ENCODE measurements around the gene CPNE8. TPM values are rescaled to one million over a fixed set of nuclear protein-coding genes. Genes with fewer than 3 reads are reported as not detected.

The CPNE8 gene
- total RNA-seq, 1 donor from 2014 or later: 1.7 TPM

GRCh38 chr12:38771871-38772270 lies 133.5 kb downstream of the CPNE8 start:
- TF ChIP-seq CTCF (IDR thresholded peaks at IDR 0.05; ENCODE audit: unreplicated experiment): no peak
- no peak overlapping the region for H3K4me3 Mint-ChIP-seq (ENCODE audit: low read depth)
- no peaks in the 10 kb centered on the region for H3K4me1 Mint-ChIP-seq (ENCODE audit: low read depth)
- H3K27ac Mint-ChIP-seq: no peak overlapping the region
- no peaks in the 10 kb centered on the region for H3K36me3 Mint-ChIP-seq (ENCODE audit: insufficient read depth)
- H3K9me3 Mint-ChIP-seq (ENCODE audit: low read depth): no peaks in the 10 kb centered on the region
- H3K27me3 Mint-ChIP-seq: no peaks in the 10 kb centered on the region
- no peak for DNase-seq (ENCODE audit: low spot score, unreplicated experiment)

- H3K27me3 Mint-ChIP-seq: no peaks in the 10 kb centered on the region
- DNase-seq (ENCODE audit: low spot score, unreplicated experiment): no peak
- H3K4me3 Mint-ChIP-seq (ENCODE audit: low read depth): no peak overlapping the region
- H3K36me3 Mint-ChIP-seq (ENCODE audit: insufficient read depth): no peaks in the 10 kb centered on the region
- no peak overlapping the region for H3K27ac Mint-ChIP-seq
- H3K9me3 Mint-ChIP-seq (ENCODE audit: low read depth): peaks cover 3% of the 10 kb centered on the region
- no peak for TF ChIP-seq CTCF (IDR thresholded peaks at IDR 0.05; ENCODE audit: unreplicated experiment)
- H3K4me1 Mint-ChIP-seq (ENCODE audit: low read depth): no peaks in the 10 kb centered on the region
Measured at GRCh38 chr12:38761636-38762342, 143.6 kb downstream of the CPNE8 start.

GRCh38 chr12:38761111-38761510 lies 144.3 kb downstream of the CPNE8 start:
- no peak for TF ChIP-seq CTCF (IDR thresholded peaks at IDR 0.05; ENCODE audit: unreplicated experiment)

DNA sequence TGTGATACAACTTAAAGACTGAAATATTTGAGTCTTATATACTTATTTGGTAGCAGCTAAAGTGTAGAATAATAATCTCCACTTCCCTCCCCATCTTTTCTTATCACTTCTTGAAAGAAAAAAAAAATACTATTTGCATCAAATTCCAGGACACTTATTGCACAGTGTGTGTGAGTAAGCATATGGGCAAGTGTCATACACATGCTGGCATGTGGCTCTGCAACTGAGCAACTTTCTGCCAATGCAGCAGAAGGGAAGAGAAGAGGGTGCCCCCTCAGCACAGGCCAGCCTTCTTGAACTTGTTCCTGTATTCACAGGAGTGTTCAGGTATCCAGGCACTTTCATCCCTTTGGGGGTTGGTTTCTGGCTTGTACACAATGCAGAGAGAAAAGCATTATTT lies 145.8 kb downstream of the CPNE8 start:
- Mint-ChIP-seq H3K4me3 (ENCODE audit: low read depth) (no peak overlapping the region), H3K4me1 (ENCODE audit: low read depth) (no peaks in the 10 kb centered on the region), H3K27ac (no peak overlapping the region), H3K36me3 (ENCODE audit: insufficient read depth) (no peaks in the 10 kb centered on the region), H3K9me3 (ENCODE audit: low read depth) (peaks cover 3% of the 10 kb centered on the region), H3K27me3 (no peaks in the 10 kb centered on the region)
- no peak for DNase-seq (ENCODE audit: low spot score, unreplicated experiment)
- TF ChIP-seq CTCF (IDR thresholded peaks at IDR 0.05; ENCODE audit: unreplicated experiment): no peak

More at GRCh38 chr12:38761111-38761510, 144.3 kb downstream of the CPNE8 start:
- Mint-ChIP-seq H3K27me3 (no peaks in the 10 kb centered on the region), H3K9me3 (ENCODE audit: low read depth) (peaks cover 3% of the 10 kb centered on the region), H3K4me1 (ENCODE audit: low read depth) (no peaks in the 10 kb centered on the region), H3K4me3 (ENCODE audit: low read depth) (no peak overlapping the region), H3K36me3 (ENCODE audit: insufficient read depth) (no peaks in the 10 kb centered on the region), H3K27ac (no peak overlapping the region)
- DNase-seq (ENCODE audit: low spot score, unreplicated experiment): no peak

DNA sequence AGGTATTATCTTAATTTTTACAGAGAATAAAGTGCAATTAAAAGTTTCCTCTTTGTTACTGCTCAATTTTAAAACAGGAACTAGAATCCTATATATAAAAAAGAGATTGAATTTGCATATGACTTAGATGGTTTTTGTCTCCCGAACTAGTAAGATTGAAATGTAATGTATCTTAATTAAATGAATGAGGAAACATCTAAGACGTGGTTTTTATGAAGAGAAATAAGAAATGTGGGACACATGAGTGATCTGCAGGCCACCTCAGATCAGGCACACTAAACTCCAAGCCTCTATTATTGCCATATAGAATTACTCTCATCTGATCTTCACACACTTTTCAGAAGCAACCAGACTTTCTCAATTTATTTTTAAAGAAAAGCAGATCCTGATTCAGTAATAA lies 158.6 kb downstream of the CPNE8 start:
- H3K4me3 Mint-ChIP-seq (ENCODE audit: low read depth): no peak overlapping the region
- H3K4me1 Mint-ChIP-seq (ENCODE audit: low read depth): no peaks in the 10 kb centered on the region
- no peak overlapping the region for H3K27ac Mint-ChIP-seq
- H3K27me3 Mint-ChIP-seq: no peaks in the 10 kb centered on the region
- TF ChIP-seq CTCF (IDR thresholded peaks at IDR 0.05; ENCODE audit: unreplicated experiment): no peak
- no peaks in the 10 kb centered on the region for H3K36me3 Mint-ChIP-seq (ENCODE audit: insufficient read depth)
- no peak for DNase-seq (ENCODE audit: low spot score, unreplicated experiment)
- peaks cover 7% of the 10 kb centered on the region for H3K9me3 Mint-ChIP-seq (ENCODE audit: low read depth)

Measured in progenitor cell of endocrine pancreas (in vitro differentiated cells).